GM12874 (cell line): ENCODE measurements around the gene SLC38A8.

Experiments used
- CTCF ChIP-seq: IDR thresholded peaks from 2 replicates; pipeline ENCODE4 v1.5.1; 2011; ENCODE audit warnings: low read depth, mild to moderate bottlenecking, control low read depth, low read length, moderate library complexity; ENCODE audit not compliant: insufficient read depth

SLC38A8 gene

GRCh38 chr16:84048270-84048669 is 5.7 kb upstream of the SLC38A8 start:
- TF ChIP-seq CTCF = no peak

GRCh38 chr16:84047626-84048025 is 5.0 kb upstream of the SLC38A8 start:
- no peak for TF ChIP-seq CTCF

- no peak for TF ChIP-seq CTCF
Measured at GRCh38 chr16:84047206-84047605, 4.6 kb upstream of the SLC38A8 start.

- TF ChIP-seq CTCF = no peak
Measured at GRCh38 chr16:84045818-84046470, 3.3 kb upstream of the SLC38A8 start.

GRCh38 chr16:84045001-84045817 is 2.6 kb upstream of the SLC38A8 start:
- TF ChIP-seq CTCF = no peak

GRCh38 chr16:84044118-84044488 is 1.5 kb upstream of the SLC38A8 start:
- no peak for TF ChIP-seq CTCF

- TF ChIP-seq CTCF = no peak
Measured at GRCh38 chr16:84043486-84044117, 1.0 kb upstream of the SLC38A8 start.
